Measurements from ENCODE around the gene CALHM4. TPM values are rescaled to one million over a fixed set of nuclear protein-coding genes. Genes with fewer than 3 reads are reported as not detected.

The CALHM4 gene
- polyA plus RNA-seq, 1 of the 3 experiments (the other 2 are of a cell fraction): not detected

- TF ChIP-seq USF1 (IDR thresholded peaks at IDR 0.05; ENCODE audit: borderline replicate concordance, low read depth) (no peak), TCF12 (IDR thresholded peaks at IDR 0.05) (no peak)
Measured at GRCh38 chr6:116507324-116507723, 46.2 kb upstream of the CALHM4 start (continued).

GRCh38 chr6:116508527-116508926 is 45.0 kb upstream of the CALHM4 start:
- Histone ChIP-seq H3K36me3 (replicated peaks in 1 of 2; ENCODE audit: control insufficient read depth in 1 of 2, insufficient read depth in 2 of 2, low read length in 1 of 2) (no peaks in the 10 kb centered on the region), H4K20me1 (ENCODE audit: insufficient read depth) (no peaks in the 10 kb centered on the region), H3K27me3 (ENCODE audit: insufficient read depth) (no peaks in the 10 kb centered on the region), H3K9me2 (no peaks in the 10 kb centered on the region), H2AFZ (ENCODE audit: low read depth) (no peak overlapping the region), H3K79me2 (ENCODE audit: insufficient read depth) (peaks cover 6% of the 10 kb centered on the region; the same call in 1 of the 2 replicates), H3F3A (replicated peaks; ENCODE audit: insufficient read depth) (peaks cover 4% of the 10 kb centered on the region), H3K9me3 (no peaks in the 10 kb centered on the region), H3K9ac (no peak overlapping the region), H3K4me3 (ENCODE audit: low read depth in 2 of 2, low read length in 1 of 2) (no peak overlapping the region), H3K27ac (ENCODE audit: low read depth in 2 of 2, low read length in 1 of 2) (no peak overlapping the region), H3K4me1 (ENCODE audit: control insufficient read depth in 1 of 2, insufficient read depth in 2 of 2, low read depth in 1 of 2, low read length in 1 of 2) (peaks cover 0 to 16% of the 10 kb centered on the region in 2 experiments; a peak in 3 of 4 replicates), H3K4me2 (no peak overlapping the region)
- no peak for TF ChIP-seq CTCF (IDR thresholded peaks at IDR 0.05)
- no peak for TF ChIP-seq FOXJ3 (CRISPR knock-in tag; IDR thresholded peaks at IDR 0.05)
- TF ChIP-seq SMC3 (IDR thresholded peaks at IDR 0.05; ENCODE audit: low read depth, low read length): no peak
- TF ChIP-seq EP300 (IDR thresholded peaks at IDR 0.05; ENCODE audit: borderline replicate concordance in 1 of 2, low read depth in 1 of 2, low read length in 1 of 2): no peak
- no peak for TF ChIP-seq TCF12 (IDR thresholded peaks at IDR 0.05)
- TF ChIP-seq EZH2phosphoT487 (IDR thresholded peaks at IDR 0.05; ENCODE audit: borderline replicate concordance, low read depth): no peak
- no peak for TF ChIP-seq RXRA (IDR thresholded peaks at IDR 0.05; ENCODE audit: borderline replicate concordance, low read depth)
- no peak for TF ChIP-seq MXI1 (IDR thresholded peaks at IDR 0.05; ENCODE audit: low read depth, low read length)
- TF ChIP-seq NFIC (IDR thresholded peaks at IDR 0.05; ENCODE audit: borderline replicate concordance): no peak
- TF ChIP-seq, protein P1, sequence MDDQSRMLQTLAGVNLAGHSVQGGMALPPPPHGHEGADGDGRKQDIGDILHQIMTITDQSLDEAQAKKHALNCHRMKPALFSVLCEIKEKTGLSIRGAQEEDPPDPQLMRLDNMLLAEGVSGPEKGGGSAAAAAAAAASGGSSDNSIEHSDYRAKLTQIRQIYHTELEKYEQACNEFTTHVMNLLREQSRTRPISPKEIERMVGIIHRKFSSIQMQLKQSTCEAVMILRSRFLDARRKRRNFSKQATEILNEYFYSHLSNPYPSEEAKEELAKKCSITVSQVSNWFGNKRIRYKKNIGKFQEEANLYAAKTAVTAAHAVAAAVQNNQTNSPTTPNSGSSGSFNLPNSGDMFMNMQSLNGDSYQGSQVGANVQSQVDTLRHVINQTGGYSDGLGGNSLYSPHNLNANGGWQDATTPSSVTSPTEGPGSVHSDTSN (IDR thresholded peaks at IDR 0.05): no peak
- TF ChIP-seq TAF1 (IDR thresholded peaks at IDR 0.05; ENCODE audit: borderline replicate concordance, low read depth, low read length): no peak
- TF ChIP-seq USF1 (IDR thresholded peaks at IDR 0.05; ENCODE audit: borderline replicate concordance, low read depth): no peak
- TF ChIP-seq, protein P2, sequence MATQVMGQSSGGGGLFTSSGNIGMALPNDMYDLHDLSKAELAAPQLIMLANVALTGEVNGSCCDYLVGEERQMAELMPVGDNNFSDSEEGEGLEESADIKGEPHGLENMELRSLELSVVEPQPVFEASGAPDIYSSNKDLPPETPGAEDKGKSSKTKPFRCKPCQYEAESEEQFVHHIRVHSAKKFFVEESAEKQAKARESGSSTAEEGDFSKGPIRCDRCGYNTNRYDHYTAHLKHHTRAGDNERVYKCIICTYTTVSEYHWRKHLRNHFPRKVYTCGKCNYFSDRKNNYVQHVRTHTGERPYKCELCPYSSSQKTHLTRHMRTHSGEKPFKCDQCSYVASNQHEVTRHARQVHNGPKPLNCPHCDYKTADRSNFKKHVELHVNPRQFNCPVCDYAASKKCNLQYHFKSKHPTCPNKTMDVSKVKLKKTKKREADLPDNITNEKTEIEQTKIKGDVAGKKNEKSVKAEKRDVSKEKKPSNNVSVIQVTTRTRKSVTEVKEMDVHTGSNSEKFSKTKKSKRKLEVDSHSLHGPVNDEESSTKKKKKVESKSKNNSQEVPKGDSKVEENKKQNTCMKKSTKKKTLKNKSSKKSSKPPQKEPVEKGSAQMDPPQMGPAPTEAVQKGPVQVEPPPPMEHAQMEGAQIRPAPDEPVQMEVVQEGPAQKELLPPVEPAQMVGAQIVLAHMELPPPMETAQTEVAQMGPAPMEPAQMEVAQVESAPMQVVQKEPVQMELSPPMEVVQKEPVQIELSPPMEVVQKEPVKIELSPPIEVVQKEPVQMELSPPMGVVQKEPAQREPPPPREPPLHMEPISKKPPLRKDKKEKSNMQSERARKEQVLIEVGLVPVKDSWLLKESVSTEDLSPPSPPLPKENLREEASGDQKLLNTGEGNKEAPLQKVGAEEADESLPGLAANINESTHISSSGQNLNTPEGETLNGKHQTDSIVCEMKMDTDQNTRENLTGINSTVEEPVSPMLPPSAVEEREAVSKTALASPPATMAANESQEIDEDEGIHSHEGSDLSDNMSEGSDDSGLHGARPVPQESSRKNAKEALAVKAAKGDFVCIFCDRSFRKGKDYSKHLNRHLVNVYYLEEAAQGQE (IDR thresholded peaks at IDR 0.05; ENCODE audit: low read depth, low read length): no peak
- TF ChIP-seq, protein P3, sequence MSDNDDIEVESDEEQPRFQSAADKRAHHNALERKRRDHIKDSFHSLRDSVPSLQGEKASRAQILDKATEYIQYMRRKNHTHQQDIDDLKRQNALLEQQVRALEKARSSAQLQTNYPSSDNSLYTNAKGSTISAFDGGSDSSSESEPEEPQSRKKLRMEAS (IDR thresholded peaks at IDR 0.05; ENCODE audit: low read depth): no peak
- no peak for TF ChIP-seq RAD21 (IDR thresholded peaks at IDR 0.05; ENCODE audit: low read length)
- TF ChIP-seq, protein P4, sequence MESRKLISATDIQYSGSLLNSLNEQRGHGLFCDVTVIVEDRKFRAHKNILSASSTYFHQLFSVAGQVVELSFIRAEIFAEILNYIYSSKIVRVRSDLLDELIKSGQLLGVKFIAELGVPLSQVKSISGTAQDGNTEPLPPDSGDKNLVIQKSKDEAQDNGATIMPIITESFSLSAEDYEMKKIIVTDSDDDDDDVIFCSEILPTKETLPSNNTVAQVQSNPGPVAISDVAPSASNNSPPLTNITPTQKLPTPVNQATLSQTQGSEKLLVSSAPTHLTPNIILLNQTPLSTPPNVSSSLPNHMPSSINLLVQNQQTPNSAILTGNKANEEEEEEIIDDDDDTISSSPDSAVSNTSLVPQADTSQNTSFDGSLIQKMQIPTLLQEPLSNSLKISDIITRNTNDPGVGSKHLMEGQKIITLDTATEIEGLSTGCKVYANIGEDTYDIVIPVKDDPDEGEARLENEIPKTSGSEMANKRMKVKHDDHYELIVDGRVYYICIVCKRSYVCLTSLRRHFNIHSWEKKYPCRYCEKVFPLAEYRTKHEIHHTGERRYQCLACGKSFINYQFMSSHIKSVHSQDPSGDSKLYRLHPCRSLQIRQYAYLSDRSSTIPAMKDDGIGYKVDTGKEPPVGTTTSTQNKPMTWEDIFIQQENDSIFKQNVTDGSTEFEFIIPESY (IDR thresholded peaks at IDR 0.05; ENCODE audit: borderline replicate concordance, low read depth): no peak
- TF ChIP-seq, protein P5, sequence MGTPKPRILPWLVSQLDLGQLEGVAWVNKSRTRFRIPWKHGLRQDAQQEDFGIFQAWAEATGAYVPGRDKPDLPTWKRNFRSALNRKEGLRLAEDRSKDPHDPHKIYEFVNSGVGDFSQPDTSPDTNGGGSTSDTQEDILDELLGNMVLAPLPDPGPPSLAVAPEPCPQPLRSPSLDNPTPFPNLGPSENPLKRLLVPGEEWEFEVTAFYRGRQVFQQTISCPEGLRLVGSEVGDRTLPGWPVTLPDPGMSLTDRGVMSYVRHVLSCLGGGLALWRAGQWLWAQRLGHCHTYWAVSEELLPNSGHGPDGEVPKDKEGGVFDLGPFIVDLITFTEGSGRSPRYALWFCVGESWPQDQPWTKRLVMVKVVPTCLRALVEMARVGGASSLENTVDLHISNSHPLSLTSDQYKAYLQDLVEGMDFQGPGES (IDR thresholded peaks at IDR 0.05; ENCODE audit: low read depth, low read length): no peak
- no peak for TF ChIP-seq NRF1 (IDR thresholded peaks at IDR 0.05; ENCODE audit: low read depth, low read length)
- ChIA-PET POLR2A (no interaction called here), CTCF (no interaction called here)
- DNase-seq: no peak
